ENCODE data around the gene ADGRD1.
"Not testable (repeated sequence)": the region's sequence is repeated elsewhere in the genome, so short reads cannot be mapped to it uniquely, and the experiment has no call there.

Gene ADGRD1

GRCh38 chr12:130987151-130987931, 33.6 kb downstream of the ADGRD1 start:
- no peak for DNase-seq (ENCODE audit: low spot score)

GRCh38 chr12:130988261-130988660, 34.6 kb downstream of the ADGRD1 start:
- DNase-seq (ENCODE audit: low spot score) = no peak

- no peak for DNase-seq (ENCODE audit: low spot score)
These were observed 35.0 kb downstream of the ADGRD1 start for GRCh38 chr12:130988751-130989150.

- no peak for DNase-seq (ENCODE audit: low spot score)
These were observed 35.7 kb downstream of the ADGRD1 start for GRCh38 chr12:130989391-130989790.

DNA sequence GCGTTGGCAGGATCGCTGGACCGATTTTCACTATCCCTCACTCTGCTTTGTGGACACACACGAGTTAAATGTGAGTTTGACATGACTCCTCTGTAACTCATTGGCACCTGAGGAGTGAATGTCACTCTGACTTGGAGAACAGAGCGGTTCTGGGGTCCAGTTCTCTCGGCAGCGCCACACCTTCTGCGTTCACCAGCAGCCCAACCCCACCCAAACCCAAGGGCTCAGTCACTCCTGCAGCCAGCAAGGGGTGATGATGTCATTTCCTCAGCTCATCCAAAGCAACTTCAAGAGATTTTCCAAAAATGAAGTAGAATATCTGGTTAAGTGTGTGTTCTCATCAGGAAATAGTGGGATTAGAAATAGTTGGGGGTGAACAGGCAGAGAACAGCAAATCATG, 36.3 kb downstream of the ADGRD1 start:
- no peak for DNase-seq (ENCODE audit: low spot score)

DNA sequence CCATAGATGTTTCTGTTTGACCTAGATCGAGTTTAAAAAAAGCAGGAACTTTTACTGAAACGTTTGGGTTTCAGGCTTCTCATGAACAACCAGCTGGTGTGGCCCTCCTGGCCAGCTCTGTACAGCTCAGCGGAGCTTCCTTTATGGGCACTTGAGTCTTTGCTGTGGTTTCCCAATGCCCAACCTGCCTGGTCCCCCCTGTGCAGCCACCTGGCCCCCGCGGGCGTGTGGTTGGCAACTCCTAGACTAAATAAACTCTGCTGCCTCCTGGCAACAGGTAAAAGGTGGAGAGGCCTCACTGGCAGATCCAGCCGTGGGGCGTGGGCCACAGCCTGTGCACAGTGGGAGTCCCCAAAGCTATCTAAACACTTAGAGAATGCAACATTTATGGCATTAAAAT, 38.7 kb downstream of the ADGRD1 start:
- DNase-seq (ENCODE audit: low spot score) = no peak

DNA sequence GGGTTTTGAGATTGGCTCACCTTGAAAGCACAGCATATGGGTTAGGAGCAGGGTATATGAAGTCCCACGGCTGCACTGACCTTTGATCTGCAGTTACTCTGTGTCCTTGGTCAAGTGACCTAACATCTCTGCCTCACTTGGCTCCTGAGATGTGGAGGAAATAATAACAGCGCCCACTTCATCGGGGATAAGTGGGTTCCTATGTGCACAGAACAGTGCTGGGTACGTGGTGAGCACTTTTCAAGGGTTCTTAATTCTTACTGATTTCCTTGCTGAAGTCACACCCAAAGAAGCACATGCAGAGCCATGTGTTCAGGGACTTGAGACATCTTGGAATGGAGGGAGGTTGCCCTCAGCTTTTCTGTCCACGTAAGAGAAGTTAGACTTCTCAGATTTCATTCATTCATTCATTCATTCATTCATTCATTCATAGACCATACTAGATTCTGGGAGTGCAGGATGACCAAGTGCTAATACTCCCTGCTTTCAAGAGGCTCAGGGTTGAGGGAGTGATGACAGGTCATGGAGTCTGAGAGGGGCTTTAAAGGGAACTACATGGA, 39.4 kb downstream of the ADGRD1 start:
- DNase-seq (ENCODE audit: low spot score) = no peak

DNA sequence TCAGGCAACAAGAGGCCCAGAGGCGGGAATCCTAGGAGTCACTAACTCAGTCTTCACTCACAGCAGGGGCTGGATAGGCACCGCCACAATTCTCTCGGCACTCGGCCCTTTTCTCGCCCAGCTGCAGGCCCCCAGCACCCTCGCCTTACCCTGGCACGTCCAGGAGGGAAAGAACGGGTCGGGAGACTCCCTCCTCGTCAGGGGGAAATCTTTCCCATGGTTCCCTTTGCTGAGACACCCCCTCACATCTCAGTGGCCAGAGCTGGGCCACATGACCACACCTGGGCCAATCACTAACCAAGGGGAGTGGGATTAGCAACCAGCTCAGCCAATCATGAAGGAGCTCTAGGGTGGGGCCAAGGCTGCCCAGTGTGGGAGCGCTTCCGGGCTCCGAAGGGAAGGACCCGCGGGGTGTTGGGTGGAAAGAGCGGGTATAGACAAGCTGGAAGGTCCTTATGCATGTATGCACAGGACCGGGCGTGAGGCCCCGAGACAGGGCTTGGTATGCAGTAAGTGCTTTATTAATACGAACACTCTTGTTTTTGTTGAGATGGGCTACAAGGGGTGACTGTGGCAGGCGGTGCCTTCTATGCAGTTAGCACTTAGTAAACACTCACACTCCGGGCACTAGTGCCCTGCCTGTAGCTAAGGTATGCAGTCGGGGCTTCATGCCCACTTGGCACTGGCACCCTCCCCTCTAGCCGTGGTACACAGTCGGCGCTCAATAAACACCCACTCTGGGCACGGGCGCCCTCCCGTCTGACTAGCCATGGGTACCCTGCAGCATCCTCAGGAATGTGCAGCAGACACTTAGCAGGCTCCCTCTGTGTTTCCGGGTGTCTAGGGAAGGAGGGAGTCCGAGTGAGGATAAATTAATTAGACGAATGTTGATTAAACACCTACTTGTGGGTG, 40.3 kb downstream of the ADGRD1 start:
- no peak for DNase-seq (ENCODE audit: low spot score)

GRCh38 chr12:130994821-130995375, 41.2 kb downstream of the ADGRD1 start:
- no peak for DNase-seq (ENCODE audit: low spot score)

DNA sequence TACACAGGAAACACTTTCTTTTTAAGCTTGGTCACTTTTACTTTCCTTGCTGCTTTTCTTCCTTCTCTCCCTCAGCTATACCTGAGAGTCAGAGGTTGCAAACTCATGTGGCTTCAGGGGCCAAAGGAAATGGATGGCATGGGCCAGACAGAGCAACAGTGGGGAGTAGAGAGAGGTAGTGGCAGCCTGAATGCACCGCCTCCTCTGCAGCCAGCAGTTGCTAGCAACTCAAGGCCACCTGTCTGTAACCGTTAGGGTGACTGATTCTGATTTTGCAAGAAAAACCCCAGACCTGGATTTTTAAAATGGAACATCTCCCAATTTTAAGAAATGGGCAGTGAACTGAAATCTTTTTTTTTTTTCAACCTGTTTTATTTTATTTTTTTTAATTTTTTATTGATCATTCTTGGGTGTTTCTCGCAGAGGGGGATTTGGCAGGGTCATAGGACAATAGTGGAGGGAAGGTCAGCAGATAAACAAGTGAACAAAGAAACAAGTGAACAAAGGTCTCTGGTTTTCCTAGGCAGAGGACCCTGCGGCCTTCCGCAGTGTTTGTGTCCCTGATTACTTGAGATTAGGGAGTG, 41.8 kb downstream of the ADGRD1 start:
- not testable (repeated sequence) for DNase-seq (ENCODE audit: low spot score)

- DNase-seq (ENCODE audit: low spot score) = no peak
These were observed 44.4 kb downstream of the ADGRD1 start for GRCh38 chr12:130998136-130998535.

GRCh38 chr12:131000000-131000486, 46.3 kb downstream of the ADGRD1 start:
- DNase-seq (ENCODE audit: low spot score) = peak; percentile 45

- no peak for DNase-seq (ENCODE audit: low spot score)
These were observed 47.8 kb downstream of the ADGRD1 start for GRCh38 chr12:131001493-131001892.

DNA sequence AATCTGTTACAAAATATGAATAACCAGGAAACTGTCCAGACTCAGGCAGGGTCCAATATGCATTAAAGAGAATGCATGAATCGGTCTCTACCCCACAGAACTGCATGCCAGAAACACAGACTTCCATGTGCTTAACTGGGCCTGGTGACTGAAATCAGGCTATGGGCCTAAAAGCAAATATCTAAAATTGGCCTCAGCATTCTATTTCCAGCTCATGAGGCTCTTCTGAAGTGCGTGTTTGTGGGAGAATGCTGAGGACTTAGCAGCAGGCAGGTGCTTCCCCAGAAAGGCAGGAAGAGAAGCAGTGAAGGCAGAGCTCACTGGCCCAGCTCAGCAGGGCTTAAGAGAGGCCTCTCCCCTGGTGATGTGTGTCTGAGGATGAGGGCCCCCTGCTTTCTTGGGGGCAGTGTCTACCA, 48.5 kb downstream of the ADGRD1 start:
- no peak for DNase-seq (ENCODE audit: low spot score)

- DNase-seq (ENCODE audit: low spot score) = no peak
These were observed 49.5 kb downstream of the ADGRD1 start for GRCh38 chr12:131003036-131003715.

DNA sequence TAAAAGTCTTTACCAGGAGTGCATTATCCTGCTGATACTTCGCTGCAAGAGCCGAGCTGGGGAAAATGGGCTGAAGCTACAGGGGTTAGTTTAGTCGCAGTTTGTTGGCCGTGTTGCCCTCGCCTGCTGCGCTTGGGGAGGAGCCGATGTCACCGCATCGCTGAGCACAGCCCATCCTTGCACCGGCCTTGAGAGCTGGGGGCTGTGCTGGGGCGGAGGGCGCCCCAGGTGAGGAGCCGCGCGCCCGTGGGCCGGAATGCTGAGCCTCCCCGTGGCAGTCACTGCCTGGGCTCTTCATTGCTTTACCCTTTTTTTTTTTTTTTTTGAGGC, 50.0 kb downstream of the ADGRD1 start:
- no peak for DNase-seq (ENCODE audit: low spot score)

DNA sequence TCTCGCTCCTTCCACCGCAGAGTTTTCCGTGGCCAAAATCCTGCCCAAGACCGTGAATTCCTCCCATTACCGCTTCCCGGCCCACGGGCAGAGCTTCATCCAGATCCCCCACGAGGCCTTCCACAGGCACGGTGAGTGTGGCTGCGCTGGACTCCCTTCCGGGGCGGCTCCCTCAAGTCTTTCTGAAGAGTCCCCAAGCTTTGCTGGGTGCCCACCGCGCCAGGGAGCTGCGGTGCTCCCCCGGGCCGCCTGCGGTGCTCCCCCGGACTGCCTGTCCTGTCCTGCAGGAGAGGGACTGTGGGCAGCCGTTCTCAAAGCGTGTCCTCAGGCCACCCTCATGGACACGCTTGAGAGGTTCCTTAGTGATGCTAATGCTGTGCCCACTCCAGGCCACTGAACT, 50.5 kb downstream of the ADGRD1 start:
- no peak for DNase-seq (ENCODE audit: low spot score)

DNA sequence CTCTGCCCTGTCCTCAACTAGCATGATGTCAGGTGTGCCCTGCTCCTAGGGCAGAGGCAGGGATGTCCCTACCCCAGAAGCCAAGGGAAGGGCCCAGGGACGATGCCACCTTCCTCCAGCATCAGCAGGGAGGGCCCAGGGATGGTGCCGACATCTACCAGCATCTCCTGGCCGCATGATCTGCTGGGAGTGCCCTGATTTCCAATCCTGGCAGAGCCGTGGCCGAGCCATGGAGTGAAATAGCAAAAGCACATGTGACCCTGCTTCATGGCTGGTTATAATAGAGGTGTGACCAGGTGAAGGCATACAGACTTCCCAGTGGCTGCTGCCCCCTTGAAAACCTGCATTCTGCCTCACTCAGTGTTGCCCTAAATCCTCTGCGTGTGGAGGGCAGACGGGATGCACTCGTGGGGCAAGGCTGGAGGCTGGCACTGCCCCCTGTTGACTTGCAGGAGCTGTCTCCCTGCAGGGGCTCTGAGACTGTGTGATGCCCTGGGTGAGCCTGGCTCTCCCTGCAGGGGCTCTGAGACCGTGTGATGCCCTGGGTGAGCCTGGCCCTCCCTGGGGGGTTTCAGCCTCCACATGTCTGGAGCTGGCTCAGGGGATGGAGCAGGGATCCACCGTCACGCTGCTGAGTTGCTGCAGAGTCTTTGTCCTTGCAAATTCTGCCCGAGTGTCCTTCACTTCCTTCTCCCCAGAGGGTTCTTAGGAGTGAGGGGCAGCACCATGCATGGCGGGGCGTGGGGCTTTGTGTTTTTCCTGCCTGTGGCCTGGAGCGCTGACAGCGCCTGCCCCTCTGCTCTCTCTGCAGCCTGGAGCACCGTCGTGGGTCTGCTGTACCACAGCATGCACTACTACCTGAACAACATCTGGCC, 51.7 kb downstream of the ADGRD1 start:
- DNase-seq (ENCODE audit: low spot score) = no peak

- no peak for DNase-seq (ENCODE audit: low spot score)
These were observed 52.5 kb downstream of the ADGRD1 start for GRCh38 chr12:131006036-131006735.

Measured in hematopoietic multipotent progenitor cell treated with erythropoietin and hydrocortisone succinate and interleukin-3 and kit ligand, for 17 days (in vitro differentiated cells).